HepG2 (cell line): ENCODE measurements around the gene PA2G4. TPM values are rescaled to one million over a fixed set of nuclear protein-coding genes. Genes with fewer than 3 reads are reported as not detected.

Source experiments
- CAMTA2 ChIP-seq: sonication (generic); formaldehyde crosslinking; IDR thresholded peaks from 2 replicates; pipeline ENCODE4 v1.4.0; 2020; ENCODE audit warnings: mild to moderate bottlenecking, missing genetic modification reagents, borderline replicate concordance
- CHCHD3 ChIP-seq: sonication (generic); formaldehyde crosslinking; IDR thresholded peaks from 2 replicates; pipeline ENCODE4 v1.8.0; 2022; ENCODE audit warnings: mild to moderate bottlenecking, missing genetic modification reagents, moderate library complexity
- HNRNPH1 ChIP-seq: fragments of 200-400 bp; formaldehyde crosslinking; optimal IDR thresholded peaks from 2 replicates; pipeline ENCODE3; 2017; ENCODE audit warnings: mild to moderate bottlenecking, low read depth, low read length
- HOXA7 ChIP-seq: sonication (generic); formaldehyde crosslinking; IDR thresholded peaks from 2 replicates; pipeline ENCODE4 v1.8.1; 2022; ENCODE audit warnings: mild to moderate bottlenecking, missing genetic modification reagents, moderate library complexity
- KMT2A ChIP-seq: sonication (generic); formaldehyde crosslinking; IDR thresholded peaks from 2 replicates; pipeline ENCODE4 v1.4.0; 2020; ENCODE audit warnings: missing genetic modification reagents
- LCORL ChIP-seq, 2 experiments: fragments of 450-650 bp in 1 of 2; sonication (generic) in 1 of 2; formaldehyde crosslinking in 1 of 2; IDR thresholded peaks; 2 replicates each; pipeline versions ENCODE4 v1.5.0 to v1.6.1; 2017 to 2020; ENCODE audit warnings: antibody characterized with exemption in 1 of 2, missing genetic modification reagents in 1 of 2
- NR3C1 ChIP-seq: sonication (generic); formaldehyde crosslinking; IDR thresholded peaks from 2 replicates; pipeline ENCODE4 v1.4.0; 2020; ENCODE audit warnings: missing genetic modification reagents
- PHF8 ChIP-seq: sonication (generic); formaldehyde crosslinking; IDR thresholded peaks from 2 replicates; pipeline ENCODE4 v1.5.0; 2020; ENCODE audit warnings: missing genetic modification reagents
- POLR2A ChIP-seq, 2 experiments: IDR thresholded peaks; 2 replicates each; pipeline ENCODE4 v1.6.1; 2011; ENCODE audit warnings: low read depth in 2 of 2, low read length in 2 of 2, mild to moderate bottlenecking in 1 of 2, moderate library complexity in 1 of 2; ENCODE audit not compliant: insufficient read depth in 1 of 2
- RAD21 ChIP-seq: fragments of 450-650 bp; formaldehyde crosslinking; IDR thresholded peaks from 2 replicates; pipeline ENCODE4 v1.5.0; 2020; ENCODE audit warnings: mild to moderate bottlenecking
- TCF7L2 ChIP-seq: IDR thresholded peaks from 2 replicates; pipeline ENCODE4 v1.6.1; 2011; ENCODE audit warnings: mild to moderate bottlenecking, low read depth, low read length, moderate library complexity
- TOE1 ChIP-seq: sonication (generic); formaldehyde crosslinking; IDR thresholded peaks from 2 replicates; pipeline ENCODE4 v1.4.0; 2020; ENCODE audit warnings: mild to moderate bottlenecking, missing genetic modification reagents
- polyA plus RNA-seq, 8 experiments: library from polyadenylated mRNA; depleted of rRNA in 3 of 8; stranded (reverse) in 7 of 8; unstranded in 1 of 8; fragments of >200 nt; fragmentation: Illumina TruSeq in 4 of 8; extraction: Trizol in 4 of 8; gene quantifications; 2 replicates each; pipeline versions ENCODE4 v1.2.1 to v1.2.3, GENCODE V29; 2011 to 2016; ENCODE audit warnings: low read depth in 4 of 8, missing spikeins in 1 of 8, mixed read lengths in 1 of 8; ENCODE audit not compliant: insufficient read depth in 1 of 8
- total RNA-seq, 5 experiments: library from RNA; depleted of rRNA; stranded (reverse); fragments of >200 nt; fragmentation: Illumina TruSeq; extraction: Trizol; gene quantifications; 2 replicates each; pipeline ENCODE4 v1.2.3, GENCODE V29; 2016; ENCODE audit warnings: low read depth in 1 of 5
- TF ChIP-seq, protein P1 (sequence below): sonication (generic); formaldehyde crosslinking; conservative IDR thresholded peaks from 2 replicates; pipeline ENCODE4 v1.8.0; 2022; ENCODE audit warnings: mild to moderate bottlenecking, moderate library complexity, missing genetic modification reagents
- TF ChIP-seq, protein P2 (sequence below): sonication (generic); formaldehyde crosslinking; IDR thresholded peaks from 2 replicates; pipeline ENCODE4 v1.4.0; 2020; ENCODE audit warnings: missing genetic modification reagents, mild to moderate bottlenecking, borderline replicate concordance
- TF ChIP-seq, protein P3 (sequence below): sonication (generic); formaldehyde crosslinking; IDR thresholded peaks from 2 replicates; pipeline ENCODE4 v1.9.0; 2021; ENCODE audit warnings: mild to moderate bottlenecking, missing genetic modification reagents

Gene PA2G4
- total and polyA plus RNA-seq, 2 of the 13 experiments (the other 11 are each of a cell fraction or from before 2014, with no cell fraction given) = 147 to 240 TPM

DNA sequence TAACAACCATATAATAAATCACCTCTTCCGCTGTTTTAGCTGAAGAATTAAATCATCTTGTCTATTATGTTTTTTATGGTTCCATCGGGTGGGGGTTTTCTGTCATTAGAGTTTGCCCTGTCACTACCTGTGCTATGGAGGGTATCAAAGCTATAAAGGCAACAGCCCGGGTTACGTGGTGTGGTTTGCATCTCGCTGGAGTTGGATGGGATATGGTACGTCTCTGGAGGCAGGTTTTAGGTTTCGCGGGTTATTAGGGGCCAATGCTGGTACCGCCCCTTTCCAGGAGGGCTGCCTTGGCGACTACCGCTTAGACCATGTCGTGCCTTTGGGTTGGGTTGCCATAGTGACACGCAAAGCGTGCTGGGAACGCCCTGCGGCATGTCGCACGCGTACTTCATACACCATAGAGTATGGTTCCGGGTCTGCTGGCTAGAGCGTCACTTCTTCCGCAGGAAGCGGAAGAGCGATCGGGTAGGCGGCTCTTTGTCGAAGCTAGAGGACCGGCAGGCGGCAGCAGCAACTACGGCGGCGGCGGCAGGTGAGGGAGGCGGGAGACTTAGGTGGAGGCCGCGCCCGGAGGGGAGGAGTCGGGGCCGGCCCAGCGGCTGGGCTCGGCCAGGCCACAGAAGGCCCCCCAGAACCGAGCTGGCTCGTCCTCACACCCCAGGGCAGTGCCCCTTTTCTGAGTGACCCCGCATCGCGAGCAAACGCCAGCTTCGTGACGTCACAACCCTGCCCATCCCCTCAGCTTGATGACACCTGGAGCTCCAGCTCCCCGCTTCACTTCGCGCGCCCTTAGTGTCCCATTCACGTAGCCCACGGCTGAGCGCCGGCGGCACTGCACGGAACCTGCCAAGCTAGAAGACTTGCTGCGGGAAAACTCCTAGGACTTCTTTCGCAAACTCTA, 13.7 kb downstream of the PA2G4 start, which contains the start of gene ZC3H10 (continued):
- TF ChIP-seq, protein P1, sequence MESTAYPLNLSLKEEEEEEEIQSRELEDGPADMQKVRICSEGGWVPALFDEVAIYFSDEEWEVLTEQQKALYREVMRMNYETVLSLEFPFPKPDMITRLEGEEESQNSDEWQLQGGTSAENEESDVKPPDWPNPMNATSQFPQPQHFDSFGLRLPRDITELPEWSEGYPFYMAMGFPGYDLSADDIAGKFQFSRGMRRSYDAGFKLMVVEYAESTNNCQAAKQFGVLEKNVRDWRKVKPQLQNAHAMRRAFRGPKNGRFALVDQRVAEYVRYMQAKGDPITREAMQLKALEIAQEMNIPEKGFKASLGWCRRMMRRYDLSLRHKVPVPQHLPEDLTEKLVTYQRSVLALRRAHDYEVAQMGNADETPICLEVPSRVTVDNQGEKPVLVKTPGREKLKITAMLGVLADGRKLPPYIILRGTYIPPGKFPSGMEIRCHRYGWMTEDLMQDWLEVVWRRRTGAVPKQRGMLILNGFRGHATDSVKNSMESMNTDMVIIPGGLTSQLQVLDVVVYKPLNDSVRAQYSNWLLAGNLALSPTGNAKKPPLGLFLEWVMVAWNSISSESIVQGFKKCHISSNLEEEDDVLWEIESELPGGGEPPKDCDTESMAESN (CRISPR knock-in tag) = peak; percentile 82; the same call in 1 of the 2 replicates
- TF ChIP-seq NR3C1 (no peak), HNRNPH1 (peak; percentile 93), RAD21 (CRISPR knock-in tag) (peak; percentile 58), CAMTA2 (CRISPR knock-in tag) (no peak), KMT2A (CRISPR knock-in tag) (peak; percentile 3; the same call in 1 of the 2 replicates), TOE1 (peak; percentile 65; the same call in 1 of the 2 replicates), PHF8 (peak; percentile 68), HOXA7 (CRISPR knock-in tag) (no peak), TCF7L2 (no peak), LCORL (IDR thresholded peaks at IDR 0.05) (no peak), LCORL (CRISPR knock-in tag; IDR thresholded peaks at IDR 0.05) (peak; percentile 88), CHCHD3 (CRISPR knock-in tag) (0 out of 2 replicates have a peak, but pooled peaks have one; percentile 66), POLR2A (IDR thresholded peaks at IDR 0.05; ENCODE audit: insufficient read depth in 1 of 2, low read depth in 2 of 2, low read length in 2 of 2) (peak; percentile 99)
- TF ChIP-seq, protein P2, sequence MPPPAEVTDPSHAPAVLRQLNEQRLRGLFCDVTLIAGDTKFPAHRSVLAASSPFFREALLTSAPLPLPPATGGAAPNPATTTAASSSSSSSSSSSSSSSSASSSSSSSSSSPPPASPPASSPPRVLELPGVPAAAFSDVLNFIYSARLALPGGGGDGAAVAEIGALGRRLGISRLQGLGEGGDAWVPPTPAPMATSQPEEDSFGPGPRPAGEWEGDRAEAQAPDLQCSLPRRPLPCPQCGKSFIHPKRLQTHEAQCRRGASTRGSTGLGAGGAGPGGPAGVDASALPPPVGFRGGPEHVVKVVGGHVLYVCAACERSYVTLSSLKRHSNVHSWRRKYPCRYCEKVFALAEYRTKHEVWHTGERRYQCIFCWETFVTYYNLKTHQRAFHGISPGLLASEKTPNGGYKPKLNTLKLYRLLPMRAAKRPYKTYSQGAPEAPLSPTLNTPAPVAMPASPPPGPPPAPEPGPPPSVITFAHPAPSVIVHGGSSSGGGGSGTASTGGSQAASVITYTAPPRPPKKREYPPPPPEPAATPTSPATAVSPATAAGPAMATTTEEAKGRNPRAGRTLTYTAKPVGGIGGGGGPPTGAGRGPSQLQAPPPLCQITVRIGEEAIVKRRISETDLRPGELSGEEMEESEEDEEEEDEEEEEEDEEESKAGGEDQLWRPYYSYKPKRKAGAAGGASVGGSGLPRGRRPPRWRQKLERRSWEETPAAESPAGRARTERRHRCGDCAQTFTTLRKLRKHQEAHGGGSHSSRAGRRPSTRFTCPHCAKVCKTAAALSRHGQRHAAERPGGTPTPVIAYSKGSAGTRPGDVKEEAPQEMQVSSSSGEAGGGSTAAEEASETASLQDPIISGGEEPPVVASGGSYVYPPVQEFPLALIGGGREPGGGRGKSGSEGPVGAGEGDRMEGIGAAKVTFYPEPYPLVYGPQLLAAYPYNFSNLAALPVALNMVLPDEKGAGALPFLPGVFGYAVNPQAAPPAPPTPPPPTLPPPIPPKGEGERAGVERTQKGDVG (CRISPR knock-in tag) = no peak
- TF ChIP-seq, protein P3, sequence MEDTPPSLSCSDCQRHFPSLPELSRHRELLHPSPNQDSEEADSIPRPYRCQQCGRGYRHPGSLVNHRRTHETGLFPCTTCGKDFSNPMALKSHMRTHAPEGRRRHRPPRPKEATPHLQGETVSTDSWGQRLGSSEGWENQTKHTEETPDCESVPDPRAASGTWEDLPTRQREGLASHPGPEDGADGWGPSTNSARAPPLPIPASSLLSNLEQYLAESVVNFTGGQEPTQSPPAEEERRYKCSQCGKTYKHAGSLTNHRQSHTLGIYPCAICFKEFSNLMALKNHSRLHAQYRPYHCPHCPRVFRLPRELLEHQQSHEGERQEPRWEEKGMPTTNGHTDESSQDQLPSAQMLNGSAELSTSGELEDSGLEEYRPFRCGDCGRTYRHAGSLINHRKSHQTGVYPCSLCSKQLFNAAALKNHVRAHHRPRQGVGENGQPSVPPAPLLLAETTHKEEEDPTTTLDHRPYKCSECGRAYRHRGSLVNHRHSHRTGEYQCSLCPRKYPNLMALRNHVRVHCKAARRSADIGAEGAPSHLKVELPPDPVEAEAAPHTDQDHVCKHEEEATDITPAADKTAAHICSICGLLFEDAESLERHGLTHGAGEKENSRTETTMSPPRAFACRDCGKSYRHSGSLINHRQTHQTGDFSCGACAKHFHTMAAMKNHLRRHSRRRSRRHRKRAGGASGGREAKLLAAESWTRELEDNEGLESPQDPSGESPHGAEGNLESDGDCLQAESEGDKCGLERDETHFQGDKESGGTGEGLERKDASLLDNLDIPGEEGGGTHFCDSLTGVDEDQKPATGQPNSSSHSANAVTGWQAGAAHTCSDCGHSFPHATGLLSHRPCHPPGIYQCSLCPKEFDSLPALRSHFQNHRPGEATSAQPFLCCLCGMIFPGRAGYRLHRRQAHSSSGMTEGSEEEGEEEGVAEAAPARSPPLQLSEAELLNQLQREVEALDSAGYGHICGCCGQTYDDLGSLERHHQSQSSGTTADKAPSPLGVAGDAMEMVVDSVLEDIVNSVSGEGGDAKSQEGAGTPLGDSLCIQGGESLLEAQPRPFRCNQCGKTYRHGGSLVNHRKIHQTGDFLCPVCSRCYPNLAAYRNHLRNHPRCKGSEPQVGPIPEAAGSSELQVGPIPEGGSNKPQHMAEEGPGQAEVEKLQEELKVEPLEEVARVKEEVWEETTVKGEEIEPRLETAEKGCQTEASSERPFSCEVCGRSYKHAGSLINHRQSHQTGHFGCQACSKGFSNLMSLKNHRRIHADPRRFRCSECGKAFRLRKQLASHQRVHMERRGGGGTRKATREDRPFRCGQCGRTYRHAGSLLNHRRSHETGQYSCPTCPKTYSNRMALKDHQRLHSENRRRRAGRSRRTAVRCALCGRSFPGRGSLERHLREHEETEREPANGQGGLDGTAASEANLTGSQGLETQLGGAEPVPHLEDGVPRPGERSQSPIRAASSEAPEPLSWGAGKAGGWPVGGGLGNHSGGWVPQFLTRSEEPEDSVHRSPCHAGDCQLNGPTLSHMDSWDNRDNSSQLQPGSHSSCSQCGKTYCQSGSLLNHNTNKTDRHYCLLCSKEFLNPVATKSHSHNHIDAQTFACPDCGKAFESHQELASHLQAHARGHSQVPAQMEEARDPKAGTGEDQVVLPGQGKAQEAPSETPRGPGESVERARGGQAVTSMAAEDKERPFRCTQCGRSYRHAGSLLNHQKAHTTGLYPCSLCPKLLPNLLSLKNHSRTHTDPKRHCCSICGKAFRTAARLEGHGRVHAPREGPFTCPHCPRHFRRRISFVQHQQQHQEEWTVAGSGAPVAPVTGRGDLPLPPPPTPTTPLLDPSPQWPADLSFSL (CRISPR knock-in tag) = no peak
